DMS53 treated with DMSO at 0.1 percent for 48 hours (cell line): Measurements from ENCODE around the gene ATOH8.

Experiments used
- DNase-seq: peaks from one replicate; lab custom pipeline; 2025; ENCODE audit not compliant: unreplicated experiment; lab: John Stamatoyannopoulos, UW

The ATOH8 gene

GRCh38 chr2:85797921-85798320 is 44.1 kb downstream of the ATOH8 start:
- DNase-seq = peak; percentile 6

- peak; percentile 73 for DNase-seq
Measured at GRCh38 chr2:85799215-85799956, 45.6 kb downstream of the ATOH8 start.

- no peak for DNase-seq
Measured at GRCh38 chr2:85800586-85800985, 46.8 kb downstream of the ATOH8 start.

GRCh38 chr2:85801871-85802270 is 48.1 kb downstream of the ATOH8 start:
- DNase-seq = no peak

GRCh38 chr2:85802354-85803103 is 48.7 kb downstream of the ATOH8 start:
- DNase-seq = peak; percentile 24

GRCh38 chr2:85803704-85804425 is 50.1 kb downstream of the ATOH8 start:
- DNase-seq = no peak

GRCh38 chr2:85804583-85804982 is 50.8 kb downstream of the ATOH8 start:
- DNase-seq = peak; percentile 37

- DNase-seq = peak; percentile 88
Measured at GRCh38 chr2:85806358-85807118, 52.7 kb downstream of the ATOH8 start.

GRCh38 chr2:85807756-85808155 is 54.0 kb downstream of the ATOH8 start:
- DNase-seq = no peak

- no peak for DNase-seq
Measured at GRCh38 chr2:85810371-85811179, 56.8 kb downstream of the ATOH8 start.

- no peak for DNase-seq
Measured at GRCh38 chr2:85811180-85812093, 57.6 kb downstream of the ATOH8 start.

GRCh38 chr2:85812094-85812735 is 58.4 kb downstream of the ATOH8 start:
- no peak for DNase-seq

- no peak for DNase-seq
Measured at GRCh38 chr2:85813211-85813981, 59.6 kb downstream of the ATOH8 start.

GRCh38 chr2:85813982-85814801 is 60.4 kb downstream of the ATOH8 start:
- peak; percentile 86 for DNase-seq

GRCh38 chr2:85814802-85815550 is 61.2 kb downstream of the ATOH8 start:
- no peak for DNase-seq

GRCh38 chr2:85819811-85820510 is 66.2 kb downstream of the ATOH8 start:
- DNase-seq = no peak
